IMR-90 (cell line): Measurements from ENCODE around the gene SLC9A2. TPM values are rescaled to one million over a fixed set of nuclear protein-coding genes. Genes with fewer than 3 reads are reported as not detected.

Experiments
- ATAC-seq: fragments of 200-7000 bp; cut with Tn5 transposase; 2 replicates; pipeline ENCODE4 v1.9.1; 2020; ENCODE audit warnings: low read depth, mild to moderate bottlenecking, moderate library complexity
- BruUV-seq: library from RNA; stranded (reverse); fragments of 400-500 nt; replicated peaks from 2 replicates; lab custom pipeline; 2021; lab: Mats Ljungman, UMichigan
- CTCF ChIA-PET: fragments of 300-600 bp; formaldehyde crosslinking; extraction: SDS; loops from one replicate; lab custom pipeline; 2021; ENCODE audit warnings: antibody characterized with exemption; lab: Yijun Ruan, JAX
- POLR2A ChIA-PET: fragments of 300-600 bp; sonication (Branson Sonifier 250); formaldehyde crosslinking; loops from one replicate; lab custom pipeline; 2022; ENCODE audit warnings: antibody characterized with exemption; ENCODE audit not compliant: unreplicated experiment; lab: Charles Lee
- DNase-seq: peaks from one replicate; pipeline ENCODE4 v3.0.0; 2013
- H2AFZ ChIP-seq: replicated peaks from 2 replicates; pipeline ENCODE3; 2013; ENCODE audit warnings: low read length, mild to moderate bottlenecking; ENCODE audit not compliant: poor library complexity
- H2AK5ac ChIP-seq: 2 replicates; pipeline ENCODE4 v1.6.1; 2013; ENCODE audit warnings: low read depth, low read length, inconsistent platforms
- H2AK9ac ChIP-seq: replicated peaks from 2 replicates; pipeline ENCODE3; 2013; ENCODE audit warnings: mild to moderate bottlenecking, low read depth, low read length, moderate library complexity; ENCODE audit not compliant: poor library complexity
- H2BK120ac ChIP-seq: 2 replicates; pipeline ENCODE4 v1.6.1; 2013; ENCODE audit warnings: low read depth, low read length, inconsistent platforms
- H2BK15ac ChIP-seq: 3 replicates; pipeline ENCODE4 v1.6.1; 2013; ENCODE audit warnings: low read depth, low read length, inconsistent platforms
- H2BK20ac ChIP-seq: 2 replicates; pipeline ENCODE4 v1.6.1; 2013; ENCODE audit warnings: low read depth, mild to moderate bottlenecking, inconsistent platforms, low read length, moderate library complexity
- H2BK5ac ChIP-seq: 2 replicates; pipeline ENCODE4 v1.6.1; 2013; ENCODE audit warnings: mild to moderate bottlenecking, low read depth, low read length, inconsistent platforms; ENCODE audit not compliant: poor library complexity, severe bottlenecking
- H3K14ac ChIP-seq: replicated peaks from 2 replicates; pipeline ENCODE4 v1.6.1; 2013; ENCODE audit warnings: low read depth, low read length, inconsistent platforms
- H3K18ac ChIP-seq: 2 replicates; pipeline ENCODE4 v1.6.1; 2013; ENCODE audit warnings: low read depth, low read length, control low read depth
- H3K23ac ChIP-seq: 2 replicates; pipeline ENCODE4 v1.6.1; 2013; ENCODE audit warnings: low read depth, low read length, inconsistent platforms
- H3K27ac ChIP-seq: 2 replicates; pipeline ENCODE4 v1.5.1; 2013; ENCODE audit warnings: mild to moderate bottlenecking, control low read depth, low read length; ENCODE audit not compliant: insufficient read depth
- H3K27me3 ChIP-seq: 2 replicates; pipeline ENCODE4 v1.6.1; 2013; ENCODE audit warnings: low read length; ENCODE audit not compliant: control insufficient read depth, insufficient read depth
- H3K36me3 ChIP-seq: 2 replicates; pipeline ENCODE4 v1.6.1; 2013; ENCODE audit warnings: low read length, mixed read lengths; ENCODE audit not compliant: control insufficient read depth, insufficient read depth
- H3K4ac ChIP-seq: 2 replicates; pipeline ENCODE4 v1.6.1; 2013; ENCODE audit warnings: low read depth, low read length, inconsistent platforms
- H3K4me1 ChIP-seq: 2 replicates; pipeline ENCODE4 v1.6.1; 2013; ENCODE audit warnings: low read length, mixed read lengths; ENCODE audit not compliant: control insufficient read depth, insufficient read depth
- H3K4me2 ChIP-seq: 2 replicates; pipeline ENCODE4 v1.6.1; 2013; ENCODE audit warnings: low read depth, mild to moderate bottlenecking, control low read depth, low read length, moderate library complexity
- H3K4me3 ChIP-seq: 2 replicates; pipeline ENCODE4 v1.5.1; 2013; ENCODE audit warnings: low read depth, mild to moderate bottlenecking, control low read depth, low read length, moderate library complexity; ENCODE audit not compliant: insufficient read depth
- H3K56ac ChIP-seq: 2 replicates; pipeline ENCODE4 v1.6.1; 2013; ENCODE audit warnings: low read length, inconsistent platforms; ENCODE audit not compliant: insufficient read depth; ENCODE audit errors: extremely low read depth
- H3K79me1 ChIP-seq, 2 experiments: 2 replicates each; pipeline ENCODE4 v1.6.1; 2013; ENCODE audit warnings: low read length in 2 of 2, inconsistent platforms in 1 of 2, low read depth in 1 of 2
- H3K9ac ChIP-seq: 2 replicates; pipeline ENCODE4 v1.6.1; 2013; ENCODE audit warnings: low read depth, low read length, control low read depth
- H3K9me1 ChIP-seq: 2 replicates; pipeline ENCODE4 v1.6.1; 2013; ENCODE audit warnings: low read length, inconsistent platforms; ENCODE audit not compliant: insufficient read depth
- H3K9me3 ChIP-seq: 2 replicates; pipeline ENCODE4 v1.6.1; 2013; ENCODE audit warnings: low read length; ENCODE audit not compliant: control insufficient read depth, insufficient read depth
- H4K20me1 ChIP-seq: 2 replicates; pipeline ENCODE4 v1.6.1; 2013; ENCODE audit warnings: low read length, inconsistent platforms; ENCODE audit not compliant: insufficient read depth
- H4K5ac ChIP-seq: 2 replicates; pipeline ENCODE4 v1.6.1; 2013; ENCODE audit warnings: mild to moderate bottlenecking, low read depth, low read length, control low read depth
- H4K8ac ChIP-seq, 2 experiments: 2 replicates each; pipeline ENCODE4 v1.6.1; 2013; ENCODE audit warnings: low read depth in 2 of 2, low read length in 2 of 2, control low read depth in 1 of 2, inconsistent platforms in 1 of 2
- H4K91ac ChIP-seq: 2 replicates; pipeline ENCODE4 v1.6.1; 2013; ENCODE audit warnings: low read depth, low read length, inconsistent platforms; ENCODE audit not compliant: insufficient read depth
- BHLHE40 ChIP-seq: fragments of 150-350 bp; IDR thresholded peaks from 2 replicates; pipeline ENCODE4 v1.6.1; 2016; ENCODE audit warnings: mild to moderate bottlenecking, low read depth, low read length
- CEBPB ChIP-seq: IDR thresholded peaks from 2 replicates; pipeline ENCODE4 v1.6.1; 2012; ENCODE audit warnings: low read depth, low read length, improper control_type of control experiment
- CHD1 ChIP-seq: IDR thresholded peaks from 2 replicates; pipeline ENCODE4 v1.6.1; 2012; ENCODE audit warnings: low read depth, low read length, improper control_type of control experiment
- CTCF ChIP-seq: conservative IDR thresholded peaks from 2 replicates; pipeline ENCODE4 v1.5.1; 2012; ENCODE audit warnings: mild to moderate bottlenecking, low read depth, low read length, improper control_type of control experiment
- ELK1 ChIP-seq: fragments of 150-350 bp; IDR thresholded peaks from 2 replicates; pipeline ENCODE4 v1.6.1; 2016; ENCODE audit warnings: low read depth, mild to moderate bottlenecking, low read length, moderate library complexity, borderline replicate concordance
- MAZ ChIP-seq: IDR thresholded peaks from 2 replicates; pipeline ENCODE4 v1.6.1; 2012; ENCODE audit warnings: low read depth, mild to moderate bottlenecking, low read length, improper control_type of control experiment, moderate library complexity, borderline replicate concordance
- MXI1 ChIP-seq: IDR thresholded peaks from 2 replicates; pipeline ENCODE4 v1.6.1; 2012; ENCODE audit warnings: low read depth, mild to moderate bottlenecking, low read length, moderate library complexity, borderline replicate concordance
- POLR2A ChIP-seq: IDR thresholded peaks from 2 replicates; pipeline ENCODE4 v1.6.1; 2012; ENCODE audit warnings: mild to moderate bottlenecking, low read depth, low read length
- RAD21 ChIP-seq: IDR thresholded peaks from 2 replicates; pipeline ENCODE4 v1.6.1; 2012; ENCODE audit warnings: low read length, improper control_type of control experiment
- SMC3 ChIP-seq: fragments of 150-350 bp; IDR thresholded peaks from 2 replicates; pipeline ENCODE4 v1.6.1; 2016; ENCODE audit warnings: low read depth, mild to moderate bottlenecking, antibody characterized with exemption, low read length, moderate library complexity
- WGBS, 2 experiments: methylation state at CpG; one replicate each; pipeline versions ENCODE4 v1.1.5 to v1.1.7; 2013; ENCODE audit warnings: missing lambda C conversion rate in 2 of 2; ENCODE audit not compliant: insufficient read length in 1 of 2; ENCODE audit errors: extremely low coverage in 2 of 2; 5-methylcytosine and 5-hydroxymethylcytosine counted together
- dilution Hi-C: fragments of 300-500 bp; cut with HindIII; formaldehyde crosslinking; loops from one replicate; pipeline ENCODE4 v1.14.3; 2018; ENCODE audit warnings: low sequenced_read_pairs; ENCODE audit not compliant: unreplicated experiment
- in situ Hi-C: fragments of 300-500 bp; cut with MboI; formaldehyde crosslinking; loops from 3 replicates; pipeline ENCODE4 v1.14.3; 2019; ENCODE audit warnings: low sequenced_read_pairs, inconsistent platforms, mixed read lengths
- intact Hi-C: fragments of 100-400 bp; cut with micrococcal nuclease; formaldehyde crosslinking; loops from 2 replicates; pipeline ENCODE4 v1.10.0; 2022
- polyA plus RNA-seq, 3 experiments: library from polyadenylated mRNA; depleted of rRNA; stranded (reverse); fragments of >200 nt; gene quantifications; 2 replicates each; pipeline ENCODE4 v1.2.3, GENCODE V29; 2012; ENCODE audit warnings: low replicate concordance in 1 of 3
- total RNA-seq: library from RNA; depleted of rRNA; stranded (reverse); fragments of >200 nt; gene quantifications from 2 replicates; pipeline ENCODE4 v1.2.3, GENCODE V29; 2012

SLC9A2 gene
- total and polyA plus RNA-seq, 2 of the 4 experiments (the other 2 are of a cell fraction) = not detected

GRCh38 chr2:102604769-102605168, 14.6 kb upstream of the SLC9A2 start:
- ATAC-seq = no peak
- in situ Hi-C loops = no loop called here

More at GRCh38 chr2:102604769-102605168, 14.6 kb upstream of the SLC9A2 start:
- no peak overlapping the region for H3K9ac ChIP-seq
- H3K23ac ChIP-seq = no peak overlapping the region
- no peak overlapping the region for H2BK120ac ChIP-seq
- no peak overlapping the region for H2AK5ac ChIP-seq
- no peak overlapping the region for H2BK20ac ChIP-seq
- WGBS, 2 experiments = 40% methylated on average over 1 of the region's 3 CpGs; no CpG with 5 or more reads in 1 of the 2 experiments
- H3K4me3 ChIP-seq = no peak overlapping the region
- ChIA-PET POLR2A (no interaction called here), CTCF (no interaction called here)
- no peak overlapping the region for H4K5ac ChIP-seq
- no peak overlapping the region for H2BK5ac ChIP-seq
- H3K4ac ChIP-seq = no peak overlapping the region
- no peak overlapping the region for H2BK15ac ChIP-seq
- DNase-seq = no peak
- intact Hi-C loops = no loop called here
- no peak overlapping the region for H4K91ac ChIP-seq
- no peaks in the 10 kb centered on the region for H3K79me1 ChIP-seq
- H3K14ac ChIP-seq = no peak overlapping the region
- no peak overlapping the region for H3K18ac ChIP-seq
- H3K9me1 ChIP-seq = no peaks in the 10 kb centered on the region
- H3K56ac ChIP-seq = no peak overlapping the region
- H3K27me3 ChIP-seq = no peaks in the 10 kb centered on the region; the same call in 1 of the 2 replicates
- H4K8ac ChIP-seq = no peak overlapping the region
- no peak overlapping the region for H2AK9ac ChIP-seq
- dilution Hi-C loops = no loop called here
- H3K4me1 ChIP-seq = no peaks in the 10 kb centered on the region
- no peak overlapping the region for H3K27ac ChIP-seq
- TF ChIP-seq BHLHE40 (no peak), CTCF (no peak), MAZ (no peak), ELK1 (no peak), RAD21 (no peak), POLR2A (no peak), CHD1 (no peak), SMC3 (no peak), CEBPB (no peak), MXI1 (no peak)
- no TSS peak for BruUV-seq
- H3K36me3 ChIP-seq = no peaks in the 10 kb centered on the region
- no peaks in the 10 kb centered on the region for H4K20me1 ChIP-seq
- H2AFZ ChIP-seq = no peak overlapping the region
- H3K9me3 ChIP-seq = no peaks in the 10 kb centered on the region
- no peak overlapping the region for H3K4me2 ChIP-seq
